Parathyroid adenoma (tissue), 2 donors: ENCODE results near the gene MCRIP2.

Experiments used
- H2AFZ ChIP-seq: fragments of 300-600 bp; sonication (generic); one replicate; pipeline ENCODE4 v1.7.0; 2017; ENCODE audit warnings: antibody characterized with exemption, mild to moderate bottlenecking
- H3K27ac ChIP-seq: fragments of 300-600 bp; sonication (generic); one replicate; pipeline ENCODE4 v1.7.0; 2017
- H3K27me3 ChIP-seq: fragments of 300-600 bp; sonication (generic); one replicate; pipeline ENCODE4 v1.7.0; 2017; ENCODE audit warnings: low read length; ENCODE audit not compliant: control insufficient read depth, insufficient read depth
- H3K36me3 ChIP-seq: fragments of 300-600 bp; sonication (generic); one replicate; pipeline ENCODE4 v1.7.0; 2017; ENCODE audit warnings: low read length; ENCODE audit not compliant: control insufficient read depth, insufficient read depth
- H3K4me1 ChIP-seq: fragments of 300-600 bp; sonication (generic); one replicate; pipeline ENCODE4 v1.7.0; 2017; ENCODE audit warnings: control low read depth
- H3K4me2 ChIP-seq: fragments of 300-600 bp; sonication (generic); one replicate; pipeline ENCODE4 v1.7.0; 2017; ENCODE audit warnings: low read length
- H3K4me3 ChIP-seq: fragments of 300-600 bp; sonication (generic); one replicate; pipeline ENCODE4 v1.7.0; 2017; ENCODE audit warnings: low read depth, low read length
- H3K79me2 ChIP-seq: fragments of 300-600 bp; sonication (generic); one replicate; pipeline ENCODE4 v1.7.0; 2017; ENCODE audit warnings: control low read depth
- H3K9ac ChIP-seq: fragments of 300-600 bp; sonication (generic); one replicate; pipeline ENCODE4 v1.7.0; 2017; ENCODE audit warnings: mild to moderate bottlenecking
- H3K9me3 ChIP-seq: fragments of 300-600 bp; sonication (generic); one replicate; pipeline ENCODE4 v1.7.0; 2017; ENCODE audit warnings: low read length; ENCODE audit not compliant: control insufficient read depth
- CTCF ChIP-seq: fragments of 300-600 bp; sonication (generic); IDR thresholded peaks from one replicate; pipeline ENCODE4 v1.7.0; 2017; ENCODE audit warnings: antibody characterized with exemption, mild to moderate bottlenecking
- donor health status: primary hyperparathyroidism.

MCRIP2 gene

GRCh38 chr16:695355-696089 is 53.9 kb downstream of the MCRIP2 start:
- H3K27ac ChIP-seq: peak overlapping the region; percentile 95
- no peaks in the 10 kb centered on the region for H3K36me3 ChIP-seq
- no peak overlapping the region for H3K9ac ChIP-seq
- no peak for TF ChIP-seq CTCF
- peak overlapping the region; percentile 65 for H3K4me3 ChIP-seq
- peaks cover 11% of the 10 kb centered on the region for H3K4me1 ChIP-seq
- H3K4me2 ChIP-seq: peak overlapping the region; percentile 78
- H2AFZ ChIP-seq: peak overlapping the region; percentile 40
- H3K27me3 ChIP-seq: no peaks in the 10 kb centered on the region
- no peaks in the 10 kb centered on the region for H3K9me3 ChIP-seq
- peaks cover 3% of the 10 kb centered on the region for H3K79me2 ChIP-seq
